ENCODE data around the gene FANCC.
"Not testable (repeated sequence)": the region's sequence is repeated elsewhere in the genome, so short reads cannot be mapped to it uniquely, and the experiment has no call there.

Gene FANCC

GRCh38 chr9:95204710-95205109 is 112.8 kb downstream of the FANCC start:
- TF ChIP-seq, protein P1, sequence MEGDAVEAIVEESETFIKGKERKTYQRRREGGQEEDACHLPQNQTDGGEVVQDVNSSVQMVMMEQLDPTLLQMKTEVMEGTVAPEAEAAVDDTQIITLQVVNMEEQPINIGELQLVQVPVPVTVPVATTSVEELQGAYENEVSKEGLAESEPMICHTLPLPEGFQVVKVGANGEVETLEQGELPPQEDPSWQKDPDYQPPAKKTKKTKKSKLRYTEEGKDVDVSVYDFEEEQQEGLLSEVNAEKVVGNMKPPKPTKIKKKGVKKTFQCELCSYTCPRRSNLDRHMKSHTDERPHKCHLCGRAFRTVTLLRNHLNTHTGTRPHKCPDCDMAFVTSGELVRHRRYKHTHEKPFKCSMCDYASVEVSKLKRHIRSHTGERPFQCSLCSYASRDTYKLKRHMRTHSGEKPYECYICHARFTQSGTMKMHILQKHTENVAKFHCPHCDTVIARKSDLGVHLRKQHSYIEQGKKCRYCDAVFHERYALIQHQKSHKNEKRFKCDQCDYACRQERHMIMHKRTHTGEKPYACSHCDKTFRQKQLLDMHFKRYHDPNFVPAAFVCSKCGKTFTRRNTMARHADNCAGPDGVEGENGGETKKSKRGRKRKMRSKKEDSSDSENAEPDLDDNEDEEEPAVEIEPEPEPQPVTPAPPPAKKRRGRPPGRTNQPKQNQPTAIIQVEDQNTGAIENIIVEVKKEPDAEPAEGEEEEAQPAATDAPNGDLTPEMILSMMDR (conservative IDR thresholded peaks at IDR 0.05; ENCODE audit: low read length) = no peak
- H3K4me3 ChIP-seq (ENCODE audit: low read length) = no peak overlapping the region
- DNase-seq (ENCODE audit: low read depth) = no peak

GRCh38 chr9:95204310-95204709 is 113.2 kb downstream of the FANCC start:
- no peak overlapping the region for H3K4me3 ChIP-seq (ENCODE audit: low read length)
- TF ChIP-seq, protein P1 (conservative IDR thresholded peaks at IDR 0.05; ENCODE audit: low read length) = no peak
- no peak for DNase-seq (ENCODE audit: low read depth)

- not testable (repeated sequence) for DNase-seq (ENCODE audit: low read depth)
Measured at GRCh38 chr9:95203019-95203418, 114.5 kb downstream of the FANCC start.

GRCh38 chr9:95202076-95202681 is 115.3 kb downstream of the FANCC start:
- no peak overlapping the region for H3K4me3 ChIP-seq (ENCODE audit: low read length)
- no peak for DNase-seq (ENCODE audit: low read depth)
- TF ChIP-seq, protein P1 (conservative IDR thresholded peaks at IDR 0.05; ENCODE audit: low read length) = no peak

More at GRCh38 chr9:95203019-95203418, 114.5 kb downstream of the FANCC start:
- H3K4me3 ChIP-seq (ENCODE audit: low read length) = not testable (repeated sequence)

- no peak overlapping the region for H3K4me3 ChIP-seq (ENCODE audit: low read length)
- DNase-seq (ENCODE audit: low read depth) = no peak
- TF ChIP-seq, protein P1 (conservative IDR thresholded peaks at IDR 0.05; ENCODE audit: low read length) = no peak
Measured at GRCh38 chr9:95201206-95201605, 116.3 kb downstream of the FANCC start.

DNA sequence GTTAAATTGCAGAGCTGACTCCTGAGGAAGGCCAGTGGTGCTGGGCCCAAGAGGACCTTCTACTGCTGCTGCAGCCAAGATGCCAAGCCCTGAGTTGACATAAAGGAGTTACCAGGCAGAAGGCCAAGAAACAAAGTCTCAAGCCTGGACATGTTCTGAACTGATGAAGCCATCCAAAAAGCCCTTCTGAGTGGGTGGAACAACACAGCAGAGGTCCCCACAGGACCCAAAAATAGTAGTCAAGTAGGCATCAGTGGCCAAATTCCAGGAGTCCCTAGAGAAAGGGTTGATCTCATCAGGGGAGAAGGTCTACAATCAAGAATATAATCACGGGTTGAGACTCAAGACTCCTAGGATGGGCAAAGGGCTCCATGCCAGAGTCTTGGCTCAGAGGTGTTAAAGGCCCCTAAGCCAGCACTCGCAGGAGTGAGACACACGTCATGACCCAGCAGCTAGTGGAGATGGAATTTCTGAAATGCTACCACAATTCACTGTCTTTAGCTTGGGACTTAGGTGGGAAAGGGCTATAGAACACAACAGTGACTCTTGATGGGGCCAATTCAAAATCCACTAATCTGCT is 119.7 kb downstream of the FANCC start:
- H3K4me3 ChIP-seq (ENCODE audit: low read length) = no peak overlapping the region
- TF ChIP-seq, protein P1 (conservative IDR thresholded peaks at IDR 0.05; ENCODE audit: low read length) = no peak
- peak; percentile 60 for DNase-seq (ENCODE audit: low read depth)

DNA sequence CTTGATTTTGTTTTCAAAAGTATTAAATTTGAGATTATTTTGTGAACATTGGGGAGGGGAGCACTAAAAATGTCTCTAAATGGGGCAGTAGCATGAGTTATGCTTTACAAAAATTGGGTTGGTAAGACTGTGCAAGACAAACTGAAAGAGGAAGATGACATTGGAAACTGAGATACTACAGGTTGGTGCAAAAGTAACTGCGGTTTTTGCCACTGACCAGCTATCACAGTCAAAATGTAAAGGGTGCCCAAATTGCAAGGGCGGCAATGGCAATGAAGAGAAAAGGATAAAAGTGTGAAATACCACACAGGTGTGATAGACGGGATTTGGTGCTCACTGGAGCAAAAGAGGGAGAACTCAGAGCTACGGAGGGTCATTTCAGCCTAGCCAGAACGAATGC is 124.0 kb downstream of the FANCC start:
- no peak for DNase-seq (ENCODE audit: low read depth)
- no peak overlapping the region for H3K4me3 ChIP-seq (ENCODE audit: low read length)
- TF ChIP-seq, protein P1 (conservative IDR thresholded peaks at IDR 0.05; ENCODE audit: low read length) = no peak

Measured in AG10803 (cell line).